Right lobe of liver (tissue), 6 donors: ENCODE data around the gene SLC12A9. TPM values are rescaled to one million over a fixed set of nuclear protein-coding genes. Genes with fewer than 3 reads are reported as not detected.
A peak's percentile ranks its signal among the peaks of the same experiment; 100 is the strongest.

Source experiments
- ATAC-seq, 4 donors: fragments of 200-7000 bp; cut with Tn5 transposase; one replicate each; pipeline ENCODE4 v1.9.1; 2020; ENCODE audit warnings: mild to moderate bottlenecking in 4 of 4, moderate library complexity in 4 of 4
- DNase-seq, 3 donors: peaks; one replicate each; pipeline ENCODE4 v3.0.0-alpha.2; 2020
- H3K27ac ChIP-seq, 3 donors: fragments of 200-600 bp; one replicate each; pipeline ENCODE4 v1.8.0; 2022
- H3K27me3 ChIP-seq, 2 donors: fragments of 200-600 bp; one replicate each; pipeline ENCODE4 v1.8.0; 2022
- H3K36me3 ChIP-seq, 4 donors: fragments of 200-600 bp; sonication (generic) in 1 of 4; one replicate each; pipeline versions ENCODE4 v1.5.1 to v1.8.0; 2017 to 2022; ENCODE audit warnings: control low read depth in 1 of 4
- H3K4me1 ChIP-seq, 4 donors: fragments of 200-600 bp; sonication (generic) in 1 of 4; one replicate each; pipeline versions ENCODE4 v1.5.1 to v1.8.0; 2017 to 2022; ENCODE audit warnings: control low read depth in 1 of 4
- H3K4me3 ChIP-seq, 3 donors: fragments of 200-600 bp; one replicate each; pipeline ENCODE4 v1.8.0; 2022
- H3K9me3 ChIP-seq, 4 donors: fragments of 200-600 bp; sonication (generic) in 1 of 4; one replicate each; pipeline versions ENCODE4 v1.5.1 to v1.8.0; 2017 to 2022; ENCODE audit warnings: control low read depth in 1 of 4
- CTCF ChIP-seq, 4 donors: fragments of 200-600 bp in 3 of 4; fragments of 450-650 bp in 1 of 4; IDR thresholded peaks; one replicate each; pipeline versions ENCODE4 v1.5.1 to v1.8.0; 2016 to 2022; ENCODE audit warnings: antibody characterized with exemption in 4 of 4, mild to moderate bottlenecking in 2 of 4
- POLR2A ChIP-seq: fragments of 450-650 bp; IDR thresholded peaks from one replicate; pipeline ENCODE4 v1.6.1; 2017; ENCODE audit warnings: antibody characterized with exemption, mild to moderate bottlenecking
- WGBS: methylation state at CpG from one replicate; pipeline ENCODE4 v1.1.6; 2018; ENCODE audit warnings: low coverage, low lambda C conversion rate; ENCODE audit not compliant: insufficient coverage; ENCODE audit errors: missing lambda C conversion rate; 5-methylcytosine and 5-hydroxymethylcytosine counted together
- intact Hi-C, 2 donors: fragments of 100-400 bp; cut with DNase I; formaldehyde crosslinking; loops; one replicate each; pipeline versions ENCODE4 v1.11.2 to v1.14.1; 2022
- total RNA-seq, 6 experiments: library from RNA; depleted of rRNA in 2 of 6; stranded (reverse); fragments of >200 nt in 2 of 6; fragmentation: NEBNext Ultra II Directional in 3 of 6; extraction: Animal tissue kit (Norgen Biotek cat#: 25700) in 3 of 6; gene quantifications; one replicate each; pipeline versions ENCODE4 v1.1.0 to v1.2.4, GENCODE V29; 2016 to 2023
- donor health status: DM: no; HTN: yes; CAD: no.
- donor health status: DM: no; HTN: no; CAD: no.
- donor health status: DM: no; HTN: no; CAD: no.
- donor health status: DM: no; HTN: yes; CAD: no.
- donor health status: DM: no; HTN: yes; CAD: no.

Gene SLC12A9
- total RNA-seq, 6 experiments from 2014 or later: 7.1 to 10.6 (median 9.2) TPM

GRCh38 chr7:100832281-100832633 is 20.3 kb upstream of the SLC12A9 start:
- WGBS: 37% methylated on average over 4 of the region's 5 CpGs
- DNase-seq (peak in 1 of 3 donors; percentile 24), ATAC-seq (no peak)
- Histone ChIP-seq H3K36me3 (no peaks in the 10 kb centered on the region), H3K9me3 (no peaks in the 10 kb centered on the region), H3K4me3 (no peak overlapping the region), H3K4me1 (peaks cover 0 to 54% (median 21%) of the 10 kb centered on the region in 4 donors), H3K27me3 (no peaks in the 10 kb centered on the region), H3K27ac (peak overlapping the region in 2 of 3 donors; percentile 83 to 86)
- TF ChIP-seq CTCF (IDR thresholded peaks at IDR 0.05) (no peak), POLR2A (no peak)
- intact Hi-C loops: no loop called here

DNA sequence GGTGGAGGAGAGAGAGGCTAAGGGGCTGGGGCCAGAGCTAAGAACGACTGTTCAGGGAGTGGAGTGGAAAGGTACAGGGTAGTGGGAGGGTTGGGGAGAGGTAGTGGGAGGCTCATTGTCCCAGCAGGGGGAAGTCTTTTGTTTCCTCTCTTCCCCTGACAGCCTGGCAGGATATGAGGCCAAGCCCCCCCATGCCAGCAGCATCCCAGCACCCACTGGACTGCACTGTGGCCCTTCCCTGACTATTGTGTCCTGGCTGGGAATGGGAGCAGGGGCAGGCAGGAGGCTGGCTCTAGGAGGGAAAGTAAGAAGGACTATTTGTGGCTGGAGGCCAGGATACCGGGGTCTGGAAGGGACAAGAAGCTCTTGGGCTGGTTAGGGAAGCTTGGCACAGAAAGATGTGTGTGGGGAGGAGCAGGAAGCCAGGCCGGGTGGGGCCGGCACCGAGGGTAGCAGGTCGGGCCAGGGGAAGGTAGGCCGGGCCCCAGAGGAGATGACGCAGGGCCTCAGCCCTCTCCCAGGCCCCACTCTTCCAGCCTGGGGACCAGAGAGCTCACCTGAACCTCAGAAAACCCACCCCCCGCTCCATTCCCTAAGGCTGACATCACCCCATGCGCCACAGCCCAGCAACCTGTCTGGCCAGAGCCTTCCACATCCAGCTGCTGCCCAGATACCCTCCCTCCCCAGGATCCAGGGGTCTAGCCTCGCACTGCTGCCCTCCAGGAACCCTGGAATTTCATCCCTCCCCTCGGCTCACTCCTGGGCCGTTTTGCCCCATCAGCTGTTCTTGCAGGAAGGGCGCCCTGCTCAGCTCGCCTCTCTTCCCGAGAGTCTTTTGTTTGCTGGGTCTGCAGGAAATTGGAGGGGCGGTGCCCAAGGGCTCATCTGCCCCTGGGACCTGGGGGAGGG is 16.4 kb upstream of the SLC12A9 start:
- Histone ChIP-seq H3K9me3 (no peaks in the 10 kb centered on the region), H3K4me3 (no peak overlapping the region), H3K27me3 (no peaks in the 10 kb centered on the region), H3K27ac (peak overlapping the region; percentile 43 to 72 (median 61)), H3K4me1 (peaks cover 0 to 36% (median 12%) of the 10 kb centered on the region in 4 donors), H3K36me3 (no peaks in the 10 kb centered on the region)
- peak in 2 of 3 donors; percentile 66 to 69 for DNase-seq
- 31% methylated on average over 6 of the region's 17 CpGs for WGBS
- TF ChIP-seq POLR2A (no peak), CTCF (IDR thresholded peaks at IDR 0.05) (no peak)
- peak; percentile 2 to 53 (median 32) for ATAC-seq
- intact Hi-C loops: no loop called here

DNA sequence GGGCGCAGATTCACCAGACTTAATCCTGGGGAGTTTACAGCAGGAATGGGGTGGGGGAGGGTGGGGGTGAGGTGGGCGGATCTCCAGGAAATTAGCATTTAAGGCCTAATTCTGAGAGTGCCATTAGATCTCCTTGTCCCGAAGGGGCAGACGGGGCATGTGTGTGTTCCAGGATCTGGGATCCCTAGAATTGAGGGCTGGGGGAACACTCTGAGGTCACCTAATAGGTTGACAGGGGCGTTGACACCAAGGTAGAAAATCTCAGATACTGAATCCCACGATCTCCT is 15.8 kb upstream of the SLC12A9 start:
- intact Hi-C loops: no loop called here
- H3K4me3 ChIP-seq: peak overlapping the region in 2 of 3 donors; percentile 21 to 41
- ATAC-seq: no peak
- TF ChIP-seq CTCF (IDR thresholded peaks at IDR 0.05) (no peak), POLR2A (no peak)
- no peaks in the 10 kb centered on the region for H3K27me3 ChIP-seq
- 40% methylated on average over 5 of the region's 6 CpGs for WGBS
- peak overlapping the region; percentile 24 to 72 (median 61) for H3K27ac ChIP-seq
- no peaks in the 10 kb centered on the region for H3K9me3 ChIP-seq
- H3K4me1 ChIP-seq: peaks cover 0 to 32% (median 11%) of the 10 kb centered on the region in 4 donors
- no peak for DNase-seq
- H3K36me3 ChIP-seq: no peaks in the 10 kb centered on the region

- DNase-seq (peak; percentile 88 to 90 (median 88)), ATAC-seq (peak; percentile 84 to 87 (median 86))
- H3K27me3 ChIP-seq: no peaks in the 10 kb centered on the region
- H3K4me1 ChIP-seq: peaks cover 0 to 28% (median 10%) of the 10 kb centered on the region in 4 donors
- WGBS: 15% methylated on average over 24 of the region's 37 CpGs
- peak; percentile 50 for TF ChIP-seq POLR2A
- TF ChIP-seq CTCF (IDR thresholded peaks at IDR 0.05): no peak
- no peaks in the 10 kb centered on the region for H3K36me3 ChIP-seq
- peak overlapping the region; percentile 1 to 41 (median 21) for H3K4me3 ChIP-seq
- H3K9me3 ChIP-seq: no peaks in the 10 kb centered on the region
- H3K27ac ChIP-seq: peak overlapping the region; percentile 24 to 72 (median 61)
- intact Hi-C loops: no loop called here
Measured at GRCh38 chr7:100837099-100837836, 15.2 kb upstream of the SLC12A9 start.
